Stimulated activated effector memory CD8-positive, alpha-beta T cell treated with anti-CD3 and anti-CD28 coated beads, Interleukin-12 subunit alpha, Interleukin-12 subunit beta, amount 100 ng/mL, for 72 hours (primary cell): Measurements from ENCODE around the gene PLXNB1.

Experiments used
- ATAC-seq: fragments of 150-1000 bp; cut with Tn5 transposase; 2 replicates; pipeline ENCODE4 v1.10.0; 2021
- DNase-seq, 2 donors: peaks; one replicate each; pipeline ENCODE4 v3.0.0; 2021 to 2022; ENCODE audit warnings: low spot score in 2 of 2
- H3K27ac Mint-ChIP-seq: one replicate; pipeline ENCODE4 v1.8.0; 2022; ENCODE audit warnings: mild to moderate bottlenecking, mixed read lengths
- H3K36me3 Mint-ChIP-seq: one replicate; pipeline ENCODE4 v1.8.0; 2022; ENCODE audit warnings: mild to moderate bottlenecking, mixed read lengths
- H3K4me1 Mint-ChIP-seq: one replicate; pipeline ENCODE4 v1.8.0; 2022; ENCODE audit warnings: mixed read lengths
- H3K4me3 Mint-ChIP-seq: one replicate; pipeline ENCODE4 v1.8.0; 2022; ENCODE audit warnings: mild to moderate bottlenecking, mixed read lengths
- H3K9me3 Mint-ChIP-seq: one replicate; pipeline ENCODE4 v1.8.0; 2022; ENCODE audit warnings: mixed read lengths

The PLXNB1 gene

GRCh38 chr3:48367201-48367600 lies 62.7 kb downstream of the PLXNB1 start:
- no peaks in the 10 kb centered on the region for H3K9me3 Mint-ChIP-seq
- H3K27ac Mint-ChIP-seq, result no peak overlapping the region
- no peaks in the 10 kb centered on the region for H3K36me3 Mint-ChIP-seq
- DNase-seq (no peak), ATAC-seq (no peak)
- no peak overlapping the region for H3K4me3 Mint-ChIP-seq
- no peaks in the 10 kb centered on the region for H3K4me1 Mint-ChIP-seq

GRCh38 chr3:48364840-48365239 lies 65.0 kb downstream of the PLXNB1 start:
- Mint-ChIP-seq H3K4me1 (no peaks in the 10 kb centered on the region), H3K27ac (no peak overlapping the region), H3K4me3 (no peak overlapping the region), H3K9me3 (peaks cover 12% of the 10 kb centered on the region), H3K36me3 (no peaks in the 10 kb centered on the region)
- DNase-seq (no peak), ATAC-seq (no peak)

GRCh38 chr3:48361928-48362327 lies 68.0 kb downstream of the PLXNB1 start:
- Mint-ChIP-seq H3K4me1 (no peaks in the 10 kb centered on the region), H3K9me3 (peaks cover 12% of the 10 kb centered on the region), H3K4me3 (no peak overlapping the region), H3K36me3 (no peaks in the 10 kb centered on the region), H3K27ac (no peak overlapping the region)
- no peak for DNase-seq
- no peak for ATAC-seq

- Mint-ChIP-seq H3K4me1 (no peaks in the 10 kb centered on the region), H3K4me3 (no peak overlapping the region), H3K27ac (no peak overlapping the region), H3K36me3 (no peaks in the 10 kb centered on the region), H3K9me3 (peaks cover 5% of the 10 kb centered on the region)
- ATAC-seq, result no peak
- no peak for DNase-seq
These were observed 73.5 kb downstream of the PLXNB1 start for GRCh38 chr3:48356419-48356818.

- Mint-ChIP-seq H3K27ac (no peak overlapping the region), H3K4me3 (no peak overlapping the region), H3K9me3 (no peaks in the 10 kb centered on the region), H3K36me3 (no peaks in the 10 kb centered on the region), H3K4me1 (no peaks in the 10 kb centered on the region)
- peak in 1 of 2 donors; percentile 2 for DNase-seq
- ATAC-seq, result no peak
These were observed 75.9 kb downstream of the PLXNB1 start for GRCh38 chr3:48353987-48354386.
